HL-60 (cell line): ENCODE results near the gene NVL.

Source experiments
- CTCF ChIP-seq: IDR thresholded peaks from one replicate; pipeline ENCODE4 v1.5.1; 2011; ENCODE audit warnings: low read length, control low read depth, inconsistent platforms; ENCODE audit not compliant: insufficient read depth
- GABPA ChIP-seq: IDR thresholded peaks from 2 replicates; pipeline ENCODE4 v1.6.1; 2012; ENCODE audit warnings: low read depth
- POLR2AphosphoS5 ChIP-seq: IDR thresholded peaks from 2 replicates; pipeline ENCODE4 v1.6.1; 2012; ENCODE audit warnings: low read depth
- REST ChIP-seq: IDR thresholded peaks from 2 replicates; pipeline ENCODE4 v1.6.1; 2012; ENCODE audit warnings: low read depth; ENCODE audit not compliant: insufficient replicate concordance
- SPI1 ChIP-seq: IDR thresholded peaks from 2 replicates; pipeline ENCODE4 v1.6.1; 2012; ENCODE audit warnings: low read depth, mild to moderate bottlenecking, borderline replicate concordance

- TF ChIP-seq CTCF (no peak), POLR2AphosphoS5 (no peak), REST (no peak), SPI1 (no peak), GABPA (no peak)
Measured at GRCh38 chr1:224185208-224185607, 144.8 kb downstream of the NVL start.
